Stomach (tissue), 4 donors: Measurements from ENCODE around the gene PRDM5.

Experiments
- EP300 ChIP-seq: sonication (generic); formaldehyde crosslinking; IDR thresholded peaks from one replicate; pipeline ENCODE4 v1.6.1; 2017; ENCODE audit warnings: antibody characterized with exemption
- TF ChIP-seq, protein P1 (sequence below), 7 experiments: fragments of 450-650 bp in 4 of 7; fragments of 200-600 bp in 3 of 7; sonication (generic) in 3 of 7; IDR thresholded peaks; one replicate each; pipeline ENCODE4 v1.5.1; 2016 to 2019; ENCODE audit warnings: antibody characterized with exemption in 7 of 7, control low read depth in 2 of 7, mild to moderate bottlenecking in 1 of 7

DNA sequence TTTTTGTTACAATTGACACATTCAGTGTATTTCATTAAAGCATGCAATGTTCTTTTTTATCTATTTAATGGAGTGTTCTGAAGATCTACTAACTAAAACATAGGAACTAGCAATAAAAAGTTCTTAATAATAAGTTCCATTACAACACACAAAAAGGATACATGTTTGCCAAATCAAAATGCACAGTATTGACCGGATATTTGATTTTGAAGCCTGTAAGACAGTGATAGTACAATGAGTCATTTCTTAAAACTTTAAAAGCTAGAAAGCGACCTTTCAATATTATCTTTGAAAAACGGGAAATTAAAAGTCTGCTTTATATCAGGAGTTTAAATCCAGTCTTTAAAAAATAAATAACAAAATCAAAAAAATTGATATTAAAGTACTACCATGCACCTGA, 2.4 kb upstream of the PRDM5 start:
- TF ChIP-seq, protein P1, sequence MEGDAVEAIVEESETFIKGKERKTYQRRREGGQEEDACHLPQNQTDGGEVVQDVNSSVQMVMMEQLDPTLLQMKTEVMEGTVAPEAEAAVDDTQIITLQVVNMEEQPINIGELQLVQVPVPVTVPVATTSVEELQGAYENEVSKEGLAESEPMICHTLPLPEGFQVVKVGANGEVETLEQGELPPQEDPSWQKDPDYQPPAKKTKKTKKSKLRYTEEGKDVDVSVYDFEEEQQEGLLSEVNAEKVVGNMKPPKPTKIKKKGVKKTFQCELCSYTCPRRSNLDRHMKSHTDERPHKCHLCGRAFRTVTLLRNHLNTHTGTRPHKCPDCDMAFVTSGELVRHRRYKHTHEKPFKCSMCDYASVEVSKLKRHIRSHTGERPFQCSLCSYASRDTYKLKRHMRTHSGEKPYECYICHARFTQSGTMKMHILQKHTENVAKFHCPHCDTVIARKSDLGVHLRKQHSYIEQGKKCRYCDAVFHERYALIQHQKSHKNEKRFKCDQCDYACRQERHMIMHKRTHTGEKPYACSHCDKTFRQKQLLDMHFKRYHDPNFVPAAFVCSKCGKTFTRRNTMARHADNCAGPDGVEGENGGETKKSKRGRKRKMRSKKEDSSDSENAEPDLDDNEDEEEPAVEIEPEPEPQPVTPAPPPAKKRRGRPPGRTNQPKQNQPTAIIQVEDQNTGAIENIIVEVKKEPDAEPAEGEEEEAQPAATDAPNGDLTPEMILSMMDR (IDR thresholded peaks at IDR 0.05), result no peak
- TF ChIP-seq EP300, result no peak
